Measurements from ENCODE around the gene MUC4.
"Not testable (repeated sequence)": the region's sequence is repeated elsewhere in the genome, so short reads cannot be mapped to it uniquely, and the experiment has no call there.

GRCh38 chr3:195728789-195729188 lies 82.9 kb downstream of the MUC4 start:
- TF ChIP-seq CTCF, POLR2A (IDR thresholded peaks at IDR 0.05): not testable (repeated sequence)

All from body of pancreas (tissue), 4 donors.